HepG2 (cell line): ENCODE data around the gene CELF2. TPM values are rescaled to one million over a fixed set of nuclear protein-coding genes. Genes with fewer than 3 reads are reported as not detected.

Experiments used
- ATAC-seq: fragments of 200-7000 bp; cut with Tn5 transposase; 3 replicates; pipeline ENCODE4 v1.9.1; 2020; ENCODE audit warnings: mild to moderate bottlenecking, moderate library complexity
- BruUV-seq: library from RNA; stranded (reverse); fragments of 400-500 nt; replicated peaks from 2 replicates; lab custom pipeline; 2021; lab: Mats Ljungman, UMichigan
- CTCF ChIA-PET: fragments of 300-600 bp; formaldehyde crosslinking; extraction: SDS; loops from one replicate; lab custom pipeline; 2021; ENCODE audit warnings: low total read pairs, inconsistent platforms, low intra/inter-chr PET ratio; lab: Yijun Ruan, JAX
- POLR2A ChIA-PET: fragments of 350-600 bp; sonication (Branson Sonifier 250); formaldehyde crosslinking; loops from one replicate; lab custom pipeline; 2020; ENCODE audit warnings: antibody characterized with exemption, inconsistent platforms; lab: Yijun Ruan, JAX
- DNase-seq: peaks from one replicate; pipeline ENCODE4 v3.0.0-alpha.2; 2015; ENCODE audit warnings: low spot score
- FAIRE-seq: peaks from 3 replicates; lab custom pipeline; 2011; peaks lifted over from hg19 to GRCh38; lab: Jason Lieb, UNC
- H2AFZ ChIP-seq: one replicate; pipeline ENCODE4 v1.6.1; 2011; ENCODE audit warnings: low read length, inconsistent platforms
- H3K27ac ChIP-seq: fragments of 300-600 bp; 3 replicates; pipeline ENCODE4 v1.8.0; 2011; ENCODE audit warnings: mixed run types, mild to moderate bottlenecking, mixed read lengths, low read length, inconsistent platforms; ENCODE audit not compliant: insufficient read depth; ENCODE audit errors: extremely low read length
- H3K27me3 ChIP-seq, 2 experiments: fragments of 200-600 bp in 1 of 2; 2 replicates in 1 of 2; 3 replicates in 1 of 2; pipeline versions ENCODE4 v1.6.0 to v1.8.0; 2011; ENCODE audit warnings: low read length in 2 of 2, mild to moderate bottlenecking in 2 of 2, moderate library complexity in 2 of 2, inconsistent platforms in 1 of 2; ENCODE audit not compliant: insufficient read depth in 2 of 2, control insufficient read depth in 1 of 2
- H3K36me3 ChIP-seq, 2 experiments: fragments of 200-600 bp in 1 of 2; replicated peaks in 1 of 2; 2 replicates in 1 of 2; 3 replicates in 1 of 2; pipeline versions ENCODE4 v1.5.1 to v1.8.0; 2011; ENCODE audit warnings: low read length in 2 of 2, inconsistent platforms in 1 of 2; ENCODE audit not compliant: insufficient read depth in 2 of 2, control insufficient read depth in 1 of 2
- H3K4me1 ChIP-seq: 2 replicates; pipeline ENCODE4 v1.5.1; 2012; ENCODE audit warnings: low read length, inconsistent platforms; ENCODE audit not compliant: insufficient read depth
- H3K4me2 ChIP-seq: 2 replicates; pipeline ENCODE4 v1.6.0; 2011; ENCODE audit warnings: low read depth, low read length, inconsistent platforms
- H3K4me3 ChIP-seq, 3 experiments: fragments of 200-600 bp in 1 of 3; sonication (generic), shearing (Covaris generic) in 1 of 3; replicated peaks in 1 of 3; 2 replicates each; pipeline ENCODE4 v1.5.1; 2011 to 2016; ENCODE audit warnings: low read length in 3 of 3, inconsistent platforms in 2 of 3, low read depth in 2 of 3, mild to moderate bottlenecking in 2 of 3, control low read depth in 1 of 3, mixed read lengths in 1 of 3; ENCODE audit not compliant: insufficient read depth in 1 of 3
- H3K79me2 ChIP-seq: one replicate; pipeline ENCODE4 v1.6.1; 2011; ENCODE audit warnings: low read length, inconsistent platforms; ENCODE audit not compliant: insufficient read depth
- H3K9ac ChIP-seq: 2 replicates; pipeline ENCODE4 v1.6.0; 2011; ENCODE audit warnings: mild to moderate bottlenecking, low read depth, low read length, inconsistent platforms; ENCODE audit not compliant: insufficient read depth
- H3K9me3 ChIP-seq: 2 replicates; pipeline ENCODE4 v1.5.1; 2012; ENCODE audit warnings: mild to moderate bottlenecking, low read length
- H4K20me1 ChIP-seq: 2 replicates; pipeline ENCODE4 v1.6.0; 2011; ENCODE audit warnings: inconsistent platforms, mild to moderate bottlenecking, low read length, moderate library complexity; ENCODE audit not compliant: insufficient read depth
- CREM ChIP-seq, 2 experiments: sonication (generic) in 1 of 2; formaldehyde crosslinking in 1 of 2; IDR thresholded peaks; 2 replicates each; pipeline versions ENCODE4 v1.4.0 to v1.6.1; 2016 to 2020; ENCODE audit warnings: antibody characterized with exemption in 1 of 2, mild to moderate bottlenecking in 1 of 2, missing genetic modification reagents in 1 of 2
- DRAP1 ChIP-seq: IDR thresholded peaks from 2 replicates; pipeline ENCODE4 v1.6.1; 2016; ENCODE audit warnings: missing genetic modification reagents, missing compliant biosample characterization
- LBX2 ChIP-seq: sonication (generic); formaldehyde crosslinking; IDR thresholded peaks from 2 replicates; pipeline ENCODE4 v1.5.0; 2020; ENCODE audit warnings: missing genetic modification reagents, mild to moderate bottlenecking, borderline replicate concordance
- NFIB ChIP-seq: sonication (generic); formaldehyde crosslinking; IDR thresholded peaks from 2 replicates; pipeline ENCODE4 v1.9.0; 2021; ENCODE audit warnings: missing genetic modification reagents, mild to moderate bottlenecking, borderline replicate concordance
- TBL1XR1 ChIP-seq: fragments of 150-350 bp; IDR thresholded peaks from 2 replicates; pipeline ENCODE4 v1.6.1; 2014; ENCODE audit warnings: borderline replicate concordance, low read length; ENCODE audit not compliant: partially characterized antibody
- ZKSCAN1 ChIP-seq: fragments of 150-350 bp; IDR thresholded peaks from 2 replicates; pipeline ENCODE4 v1.6.1; 2014; ENCODE audit warnings: low read length
- ZNF230 ChIP-seq: sonication (generic); formaldehyde crosslinking; IDR thresholded peaks from 2 replicates; pipeline ENCODE4 v1.4.0; 2020; ENCODE audit warnings: mild to moderate bottlenecking, missing genetic modification reagents
- ZNF513 ChIP-seq: sonication (generic); formaldehyde crosslinking; conservative IDR thresholded peaks from 2 replicates; pipeline ENCODE4 v1.5.0; 2020; ENCODE audit warnings: missing genetic modification reagents
- ZNF784 ChIP-seq: sonication (generic); formaldehyde crosslinking; IDR thresholded peaks from 2 replicates; pipeline ENCODE4 v1.5.1; 2020; ENCODE audit warnings: missing genetic modification reagents, mild to moderate bottlenecking, borderline replicate concordance
- WGBS: methylation state at CpG from one replicate; pipeline ENCODE4 v1.1.6; 2017; ENCODE audit warnings: low lambda C conversion rate; 5-methylcytosine and 5-hydroxymethylcytosine counted together
- in situ Hi-C: cut with HindIII; loops from 2 replicates; pipeline ENCODE4 v1.10.0; 2017; ENCODE audit warnings: low pct_unique_long_range_greater_than_20kb; ENCODE audit not compliant: extremely low pct_ligation_motif_present
- intact Hi-C: fragments of 100-400 bp; cut with micrococcal nuclease; formaldehyde crosslinking; loops from one replicate; pipeline ENCODE4 v1.10.0; 2022; ENCODE audit not compliant: unreplicated experiment
- polyA plus RNA-seq, 8 experiments: library from polyadenylated mRNA; depleted of rRNA in 3 of 8; stranded (reverse) in 7 of 8; unstranded in 1 of 8; fragments of >200 nt; fragmentation: Illumina TruSeq in 4 of 8; extraction: Trizol in 4 of 8; gene quantifications; 2 replicates each; pipeline versions ENCODE4 v1.2.1 to v1.2.3, GENCODE V29; 2011 to 2016; ENCODE audit warnings: low read depth in 4 of 8, missing spikeins in 1 of 8, mixed read lengths in 1 of 8; ENCODE audit not compliant: insufficient read depth in 1 of 8
- total RNA-seq, 5 experiments: library from RNA; depleted of rRNA; stranded (reverse); fragments of >200 nt; fragmentation: Illumina TruSeq; extraction: Trizol; gene quantifications; 2 replicates each; pipeline ENCODE4 v1.2.3, GENCODE V29; 2016; ENCODE audit warnings: low read depth in 1 of 5

The CELF2 gene
- total and polyA plus RNA-seq, 2 of the 13 experiments (the other 11 are each of a cell fraction or from before 2014, with no cell fraction given), result not detected

GRCh38 chr10:11262494-11263345, 245.0 kb downstream of the CELF2 start (continued):
- no peak for TF ChIP-seq TBL1XR1
- TF ChIP-seq, all 625 proteins: peak for 0

GRCh38 chr10:11263767-11264166, 246.1 kb downstream of the CELF2 start:
- ATAC-seq (no peak), DNase-seq (no peak)
- no peaks in the 10 kb centered on the region for H3K79me2 ChIP-seq
- no peaks in the 10 kb centered on the region for H3K9me3 ChIP-seq
- H2AFZ ChIP-seq, result no peak overlapping the region
- intact Hi-C loops, result no loop called here
- H3K4me2 ChIP-seq, result no peak overlapping the region
- CTCF ChIA-PET, result no interaction called here
- no peak overlapping the region for H3K9ac ChIP-seq
- no peak overlapping the region for H3K4me3 ChIP-seq
- no peak for TF ChIP-seq CREM (IDR thresholded peaks at IDR 0.05)
- no peak for TF ChIP-seq CREM (CRISPR knock-in tag; IDR thresholded peaks at IDR 0.05)
- no peak for TF ChIP-seq ZNF784
- TF ChIP-seq ZKSCAN1, result no peak
- TF ChIP-seq DRAP1, result no peak
- no peak for TF ChIP-seq NFIB
- TF ChIP-seq ZNF513 (CRISPR knock-in tag), result no peak
- no peak for TF ChIP-seq ZNF230 (CRISPR knock-in tag)
- TF ChIP-seq LBX2 (CRISPR knock-in tag), result no peak
- TF ChIP-seq, all 625 proteins: peak for 0
- H3K4me1 ChIP-seq, result no peaks in the 10 kb centered on the region
- H3K27ac ChIP-seq, result no peak overlapping the region
- POLR2A ChIA-PET, result no interaction called here
- peaks cover 1 to 25% of the 10 kb centered on the region in 2 experiments; a peak in 3 of 5 replicates for H3K27me3 ChIP-seq
- H3K36me3 ChIP-seq, result no peaks in the 10 kb centered on the region
- BruUV-seq, result no TSS peak
- FAIRE-seq, result no peak
- no peaks in the 10 kb centered on the region for H4K20me1 ChIP-seq
- 4% methylated on average over 3 of the region's 3 CpGs for WGBS
- in situ Hi-C loops, result no loop called here
